Measurements from ENCODE around the gene USP4. TPM values are rescaled to one million over a fixed set of nuclear protein-coding genes. Genes with fewer than 3 reads are reported as not detected.

Gene USP4
- total RNA-seq, 2 experiments from 2014 or later = 94.3 to 95.2 TPM

GRCh38 chr3:49346797-49347251 lies 7.0 kb upstream of the USP4 start:
- Histone ChIP-seq H3K36me3 (ENCODE audit: insufficient read depth, low read length) (no peaks in the 10 kb centered on the region), H3K9me3 (ENCODE audit: control insufficient read depth in 1 of 2, insufficient read depth in 1 of 2, low read length in 2 of 2) (no peaks in the 10 kb centered on the region), H3K27ac (ENCODE audit: low read depth in 1 of 2, low read length in 2 of 2) (no peak overlapping the region), H3K4me1 (ENCODE audit: insufficient read depth, low read length) (peaks cover 27% of the 10 kb centered on the region), H3K27me3 (ENCODE audit: control insufficient read depth in 1 of 2, insufficient read depth in 2 of 2, low read length in 2 of 2) (no peaks in the 10 kb centered on the region), H3K4me3 (ENCODE audit: low read length) (no peak overlapping the region)
- Mint-ChIP-seq H3K4me3 (no peak overlapping the region), H3K27ac (no peak overlapping the region), H3K9me3 (no peaks in the 10 kb centered on the region), H3K27me3 (no peaks in the 10 kb centered on the region), H3K4me1 (ENCODE audit: low read depth) (peaks cover 18% of the 10 kb centered on the region), H3K36me3 (ENCODE audit: low read depth) (no peaks in the 10 kb centered on the region)
- ChIA-PET POLR2A (no interaction called here), CTCF (no interaction called here)
- DNase-seq (no peak), ATAC-seq (ENCODE audit: poor library complexity) (no peak)
- TF ChIP-seq, protein P1, sequence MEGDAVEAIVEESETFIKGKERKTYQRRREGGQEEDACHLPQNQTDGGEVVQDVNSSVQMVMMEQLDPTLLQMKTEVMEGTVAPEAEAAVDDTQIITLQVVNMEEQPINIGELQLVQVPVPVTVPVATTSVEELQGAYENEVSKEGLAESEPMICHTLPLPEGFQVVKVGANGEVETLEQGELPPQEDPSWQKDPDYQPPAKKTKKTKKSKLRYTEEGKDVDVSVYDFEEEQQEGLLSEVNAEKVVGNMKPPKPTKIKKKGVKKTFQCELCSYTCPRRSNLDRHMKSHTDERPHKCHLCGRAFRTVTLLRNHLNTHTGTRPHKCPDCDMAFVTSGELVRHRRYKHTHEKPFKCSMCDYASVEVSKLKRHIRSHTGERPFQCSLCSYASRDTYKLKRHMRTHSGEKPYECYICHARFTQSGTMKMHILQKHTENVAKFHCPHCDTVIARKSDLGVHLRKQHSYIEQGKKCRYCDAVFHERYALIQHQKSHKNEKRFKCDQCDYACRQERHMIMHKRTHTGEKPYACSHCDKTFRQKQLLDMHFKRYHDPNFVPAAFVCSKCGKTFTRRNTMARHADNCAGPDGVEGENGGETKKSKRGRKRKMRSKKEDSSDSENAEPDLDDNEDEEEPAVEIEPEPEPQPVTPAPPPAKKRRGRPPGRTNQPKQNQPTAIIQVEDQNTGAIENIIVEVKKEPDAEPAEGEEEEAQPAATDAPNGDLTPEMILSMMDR (IDR thresholded peaks at IDR 0.05) = no peak
- intact Hi-C loops (cut with DNase I, micrococcal nuclease) = no loop called here

DNA sequence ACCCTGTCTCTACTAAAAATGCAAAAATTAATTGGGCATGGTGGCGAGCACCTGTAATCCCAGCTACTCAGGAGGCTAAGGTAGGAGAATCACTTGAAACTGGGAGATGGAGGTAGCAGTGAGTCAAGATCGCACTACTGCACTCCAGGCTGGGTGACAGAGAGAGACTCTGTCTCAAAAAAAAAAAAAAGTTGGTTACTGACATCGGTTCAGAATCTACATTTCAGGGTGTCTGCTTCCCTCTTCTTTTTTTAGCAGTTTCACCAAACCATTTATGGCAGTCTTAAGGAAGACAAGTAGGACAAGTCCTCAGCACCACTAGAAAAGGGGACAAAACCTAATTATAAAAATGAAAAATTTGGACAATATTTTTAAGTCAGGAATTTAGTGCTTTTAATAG lies 3.3 kb upstream of the USP4 start:
- Histone ChIP-seq H3K27me3 (ENCODE audit: control insufficient read depth in 1 of 2, insufficient read depth in 2 of 2, low read length in 2 of 2) (no peaks in the 10 kb centered on the region), H3K4me1 (ENCODE audit: insufficient read depth, low read length) (peaks cover 58% of the 10 kb centered on the region), H3K9me3 (ENCODE audit: control insufficient read depth in 1 of 2, insufficient read depth in 1 of 2, low read length in 2 of 2) (no peaks in the 10 kb centered on the region), H3K36me3 (ENCODE audit: insufficient read depth, low read length) (no peaks in the 10 kb centered on the region), H3K27ac (ENCODE audit: low read depth in 1 of 2, low read length in 2 of 2) (peak overlapping the region in 1 of 2 donors; percentile 40), H3K4me3 (ENCODE audit: low read length) (no peak overlapping the region)
- TF ChIP-seq, protein P1 (IDR thresholded peaks at IDR 0.05) = no peak
- H3K36me3 Mint-ChIP-seq (ENCODE audit: low read depth) = peaks cover 11% of the 10 kb centered on the region
- H3K4me1 Mint-ChIP-seq (ENCODE audit: low read depth) = peaks cover 47% of the 10 kb centered on the region
- intact Hi-C loops (cut with DNase I, micrococcal nuclease) = no loop called here
- peak overlapping the region; percentile 24 for H3K27ac Mint-ChIP-seq
- H3K27me3 Mint-ChIP-seq = no peaks in the 10 kb centered on the region
- ChIA-PET POLR2A (interaction anchor here (0.6 kb wide), 1 partner anchor 8 kb away, joined by 3 read pairs; no protein-coding TSS in a partner anchor), CTCF (no interaction called here)
- H3K9me3 Mint-ChIP-seq = no peaks in the 10 kb centered on the region
- H3K4me3 Mint-ChIP-seq = no peak overlapping the region
- DNase-seq (no peak), ATAC-seq (ENCODE audit: poor library complexity) (no peak)

DNA sequence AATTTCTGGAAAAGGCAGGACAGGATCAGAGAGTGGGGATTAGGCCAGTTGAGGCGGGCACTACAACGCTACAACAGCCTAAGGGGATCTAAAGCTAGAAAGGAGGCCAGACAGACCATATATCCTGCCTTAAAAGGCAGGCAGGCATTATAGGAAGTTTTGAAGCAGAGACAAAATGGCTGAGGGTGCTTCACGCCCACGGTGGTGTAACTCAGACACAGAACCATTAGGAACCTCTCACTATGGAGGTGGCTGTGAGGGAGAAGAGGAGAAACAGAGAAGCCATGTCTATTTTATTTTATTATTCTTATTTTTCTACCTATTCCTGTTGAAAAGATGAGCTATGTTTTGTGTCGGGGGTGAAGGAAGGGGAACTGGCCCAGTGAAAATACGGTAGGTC lies 2.1 kb upstream of the USP4 start:
- Histone ChIP-seq H3K27ac (ENCODE audit: low read depth in 1 of 2, low read length in 2 of 2) (peak overlapping the region; percentile 27 to 95), H3K4me1 (ENCODE audit: insufficient read depth, low read length) (peaks cover 70% of the 10 kb centered on the region)

More for the DNA sequence above, 2.1 kb upstream of the USP4 start:
- POLR2A ChIA-PET = interaction anchor here (1.0 kb wide), 1 partner anchor 70 kb away, joined by 3 read pairs; the partner anchor contains the start of gene RHOA
- Histone ChIP-seq H3K27me3 (ENCODE audit: control insufficient read depth in 1 of 2, insufficient read depth in 2 of 2, low read length in 2 of 2) (no peaks in the 10 kb centered on the region), H3K9me3 (ENCODE audit: control insufficient read depth in 1 of 2, insufficient read depth in 1 of 2, low read length in 2 of 2) (no peaks in the 10 kb centered on the region), H3K4me3 (ENCODE audit: low read length) (no peak overlapping the region), H3K36me3 (ENCODE audit: insufficient read depth, low read length) (peaks cover 3% of the 10 kb centered on the region)
- H3K4me1 Mint-ChIP-seq (ENCODE audit: low read depth) = peaks cover 51% of the 10 kb centered on the region
- H3K9me3 Mint-ChIP-seq = no peaks in the 10 kb centered on the region
- DNase-seq (no peak), ATAC-seq (ENCODE audit: poor library complexity) (no peak)
- CTCF ChIA-PET = no interaction called here
- TF ChIP-seq, protein P1 (IDR thresholded peaks at IDR 0.05) = no peak
- H3K4me3 Mint-ChIP-seq = peak overlapping the region; percentile 73
- peaks cover 14% of the 10 kb centered on the region for H3K36me3 Mint-ChIP-seq (ENCODE audit: low read depth)
- no peaks in the 10 kb centered on the region for H3K27me3 Mint-ChIP-seq
- intact Hi-C loops (cut with DNase I, micrococcal nuclease) = loop anchor here in 1 of 2 experiments (2.0 kb wide), 1 partner anchor 175 kb away; the partner anchor contains the start of gene CCDC71
- peak overlapping the region; percentile 91 for H3K27ac Mint-ChIP-seq

Data from CD4-positive, alpha-beta T cell (primary cell).